Activated naive CD8-positive, alpha-beta T cell treated with anti-CD3 and anti-CD28 coated beads, Interleukin-2, amount 10 ng/mL, durations not matched to agents 7 days and 5 days (primary cell): ENCODE data around the gene PVALB. TPM values are rescaled to one million over a fixed set of nuclear protein-coding genes. Genes with fewer than 3 reads are reported as not detected.

ENCODE experiments used
- ATAC-seq: fragments of 150-1000 bp; cut with Tn5 transposase; one replicate; pipeline ENCODE4 v1.10.0; 2021; ENCODE audit warnings: low read depth, moderate library complexity
- POLR2A ChIA-PET: fragments of 350-600 bp; sonication (Branson Sonifier 250); formaldehyde crosslinking; loops from one replicate; lab custom pipeline; 2021; ENCODE audit warnings: antibody characterized with exemption; lab: Charles Lee
- DNase-seq: peaks from one replicate; pipeline ENCODE4 v3.0.0; 2021
- H3K27ac Mint-ChIP-seq: one replicate; pipeline ENCODE4 v1.8.0; 2022; ENCODE audit warnings: mild to moderate bottlenecking, mixed read lengths
- H3K27me3 Mint-ChIP-seq: one replicate; pipeline ENCODE4 v1.8.0; 2022; ENCODE audit warnings: mild to moderate bottlenecking, moderate library complexity, mixed read lengths
- H3K36me3 Mint-ChIP-seq: one replicate; pipeline ENCODE4 v1.8.0; 2021; ENCODE audit warnings: mild to moderate bottlenecking, mixed read lengths
- H3K4me1 Mint-ChIP-seq: one replicate; pipeline ENCODE4 v1.8.0; 2021; ENCODE audit warnings: mixed read lengths
- H3K4me3 Mint-ChIP-seq: one replicate; pipeline ENCODE4 v1.8.0; 2022; ENCODE audit warnings: mild to moderate bottlenecking, moderate library complexity, mixed read lengths
- H3K9me3 Mint-ChIP-seq: one replicate; pipeline ENCODE4 v1.8.0; 2021; ENCODE audit warnings: mixed read lengths
- total RNA-seq, 2 experiments: library from RNA; stranded (reverse); gene quantifications; one replicate each; pipeline ENCODE4 v1.2.3, GENCODE V29; 2021

Gene PVALB
- total RNA-seq, 2 experiments from 2014 or later: not detected

DNA sequence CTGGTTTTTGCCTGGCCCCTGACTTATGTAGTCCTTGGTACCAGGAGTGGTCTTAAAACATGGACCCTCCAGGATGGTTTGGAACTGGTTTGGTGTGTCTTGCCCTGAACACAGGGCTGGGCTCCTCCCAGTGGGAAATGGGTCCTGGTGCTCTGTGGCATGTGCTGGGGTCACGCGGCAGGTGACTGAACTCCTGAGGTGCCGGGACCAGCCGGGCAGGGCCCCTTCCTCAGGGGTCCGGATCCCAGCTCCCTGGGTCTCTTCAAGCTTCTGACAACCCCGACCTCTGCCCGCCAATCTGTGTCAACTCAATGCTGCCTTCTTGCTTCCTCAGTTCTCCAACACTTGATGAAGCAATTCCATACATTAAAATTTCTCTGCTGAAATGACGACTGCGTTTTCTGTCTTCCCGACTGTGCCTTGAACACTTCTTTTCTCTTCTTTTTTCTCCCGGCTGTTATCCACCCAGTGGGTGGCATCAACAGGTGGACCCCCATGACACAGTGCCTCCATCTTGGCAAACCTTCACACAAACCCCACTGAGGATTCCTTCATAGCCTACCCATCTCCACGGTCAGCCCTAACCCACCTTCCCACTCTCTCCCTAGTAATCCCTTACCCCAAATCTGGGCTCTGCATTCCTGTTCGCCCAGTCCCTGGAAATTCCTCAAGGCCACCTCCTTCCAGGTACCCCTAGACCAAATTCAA is 45.3 kb downstream of the PVALB start:
- POLR2A ChIA-PET: no interaction called here
- Mint-ChIP-seq H3K27me3 (no peaks in the 10 kb centered on the region), H3K4me1 (peaks cover 8% of the 10 kb centered on the region), H3K27ac (no peak overlapping the region), H3K36me3 (peaks cover 2% of the 10 kb centered on the region), H3K9me3 (no peaks in the 10 kb centered on the region), H3K4me3 (no peak overlapping the region)
- no peak for DNase-seq
- ATAC-seq: no peak

DNA sequence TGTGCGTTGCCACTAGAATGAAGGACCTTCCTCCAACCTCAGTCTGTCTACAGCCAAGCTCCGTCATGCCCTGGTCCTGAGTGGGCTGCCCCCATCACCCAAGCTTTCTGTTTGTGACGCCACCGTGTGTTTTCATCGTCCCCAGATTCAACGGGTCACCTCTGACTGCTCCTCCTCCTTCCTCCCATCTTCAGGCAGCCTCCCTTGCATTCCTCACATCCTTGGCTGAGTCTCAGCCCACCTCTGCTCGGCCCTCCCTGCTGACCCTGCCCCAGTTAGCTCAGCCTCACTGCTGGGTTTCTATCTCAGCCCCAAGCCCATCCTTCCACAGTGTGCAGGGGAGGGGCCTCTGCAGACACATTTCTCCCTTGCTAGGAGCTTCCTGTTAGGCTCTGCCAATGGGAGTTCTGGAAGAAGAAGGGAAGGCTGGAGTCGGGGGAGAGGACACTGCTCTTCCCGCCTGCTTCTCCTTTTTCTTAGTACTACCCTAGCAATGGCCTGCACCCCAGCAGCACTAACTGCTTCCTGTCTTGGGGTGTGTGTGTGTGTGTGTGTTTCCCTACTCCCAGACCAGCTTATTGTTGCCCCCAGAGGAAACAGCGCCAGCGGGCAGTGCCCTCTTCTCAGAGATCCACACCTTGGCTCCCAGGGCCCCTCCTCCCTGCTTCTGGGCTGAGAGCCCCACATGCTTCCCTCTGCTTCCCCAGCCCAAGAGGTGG is 46.2 kb downstream of the PVALB start:
- H3K4me1 Mint-ChIP-seq: peaks cover 7% of the 10 kb centered on the region
- DNase-seq (no peak), ATAC-seq (no peak)
- H3K27me3 Mint-ChIP-seq: no peaks in the 10 kb centered on the region
- H3K36me3 Mint-ChIP-seq: peaks cover 2% of the 10 kb centered on the region
- H3K4me3 Mint-ChIP-seq: no peak overlapping the region
- no peaks in the 10 kb centered on the region for H3K9me3 Mint-ChIP-seq
- no peak overlapping the region for H3K27ac Mint-ChIP-seq
- POLR2A ChIA-PET: no interaction called here

DNA sequence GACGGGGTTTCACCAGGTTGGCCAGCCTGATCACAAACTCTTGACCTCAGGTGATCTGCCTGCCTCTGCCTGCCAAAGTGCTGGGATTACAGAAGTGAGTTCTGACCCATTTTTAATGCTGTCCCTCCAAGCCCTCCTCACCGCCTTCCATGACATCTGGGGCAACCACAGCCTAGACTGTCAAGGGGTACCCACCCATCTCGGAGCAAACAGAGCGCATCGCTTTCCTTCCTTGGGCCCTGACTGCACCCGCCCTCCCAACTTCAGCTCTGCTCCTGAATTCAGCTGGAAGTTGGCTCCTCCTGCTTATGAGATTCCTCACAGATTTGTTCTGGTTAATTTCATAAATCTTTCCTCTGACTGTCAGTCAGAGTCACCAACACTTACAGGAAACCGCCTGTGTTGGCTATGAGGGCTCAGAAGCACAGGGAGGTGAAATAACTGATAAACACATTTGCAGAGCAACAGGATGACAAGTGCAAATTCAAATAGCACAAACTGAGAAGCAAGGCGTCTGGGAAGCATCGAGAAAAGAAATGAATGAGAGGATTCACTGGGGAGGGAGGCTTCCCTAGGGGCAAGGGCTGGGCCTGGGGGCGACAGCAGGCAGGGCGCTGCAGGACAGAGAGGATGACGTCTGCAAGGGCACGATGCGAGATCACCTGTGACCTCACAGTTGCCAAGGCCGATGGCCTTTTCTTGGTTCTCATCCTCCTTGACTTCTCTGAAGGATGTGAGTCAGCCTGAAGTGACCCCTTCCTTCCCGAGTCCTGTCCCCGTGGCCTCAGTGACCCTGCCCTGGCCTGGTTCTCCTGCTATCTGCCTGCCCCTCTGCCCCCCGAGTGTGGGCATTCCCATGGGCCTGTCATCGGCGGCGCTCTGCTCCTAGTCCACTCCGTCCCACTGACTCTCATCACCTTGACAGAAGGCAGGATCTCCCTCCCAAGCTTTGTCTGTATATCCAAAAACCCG is 47.0 kb downstream of the PVALB start:
- Mint-ChIP-seq H3K27me3 (no peaks in the 10 kb centered on the region), H3K27ac (no peak overlapping the region), H3K9me3 (no peaks in the 10 kb centered on the region), H3K36me3 (peaks cover 2% of the 10 kb centered on the region), H3K4me1 (peaks cover under 1% of the 10 kb centered on the region), H3K4me3 (no peak overlapping the region)
- POLR2A ChIA-PET: no interaction called here
- ATAC-seq (no peak), DNase-seq (no peak)

DNA sequence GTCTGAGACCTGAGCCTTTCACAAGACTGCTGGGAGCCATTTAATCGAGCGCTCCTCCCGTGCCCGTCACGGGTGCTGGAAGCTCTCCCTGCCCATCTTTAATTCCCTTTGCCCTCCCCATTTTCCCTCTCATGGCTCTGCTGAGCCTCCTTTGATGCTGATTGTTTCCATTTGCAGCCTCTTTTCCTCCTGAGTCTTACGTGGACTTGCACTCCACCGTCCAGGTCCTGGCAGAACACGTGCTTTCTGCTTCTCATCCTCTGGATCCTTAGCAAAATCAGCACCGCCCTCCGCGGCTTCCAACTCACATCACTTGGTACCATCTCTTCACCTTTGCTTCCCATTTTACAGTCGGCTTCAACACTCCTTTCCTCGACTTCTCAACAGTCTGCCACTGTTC is 48.2 kb downstream of the PVALB start:
- Mint-ChIP-seq H3K27ac (no peak overlapping the region), H3K27me3 (no peaks in the 10 kb centered on the region), H3K4me1 (no peaks in the 10 kb centered on the region), H3K9me3 (no peaks in the 10 kb centered on the region), H3K4me3 (no peak overlapping the region), H3K36me3 (peaks cover 2% of the 10 kb centered on the region)
- ATAC-seq (no peak), DNase-seq (no peak)
- POLR2A ChIA-PET: no interaction called here

DNA sequence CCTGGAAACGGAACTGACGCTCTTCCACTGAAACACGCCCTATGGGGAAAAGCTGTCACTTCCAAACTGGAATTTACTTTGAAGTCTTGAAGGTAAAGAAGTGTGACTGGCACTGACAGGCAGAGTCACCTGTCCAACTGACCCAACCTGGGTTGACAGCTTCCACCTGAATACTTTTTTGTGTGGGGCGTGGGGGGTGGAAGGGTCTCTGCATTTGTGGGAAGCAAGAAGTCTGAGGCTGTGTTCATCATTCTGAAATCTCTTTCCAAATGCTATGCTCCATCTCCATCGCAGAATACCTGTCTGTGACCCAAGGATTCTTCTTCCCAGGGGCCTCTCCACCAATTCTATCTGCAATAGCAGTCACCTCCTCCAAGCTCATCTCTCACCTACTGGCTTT is 48.7 kb downstream of the PVALB start:
- Mint-ChIP-seq H3K27ac (no peak overlapping the region), H3K4me1 (no peaks in the 10 kb centered on the region), H3K9me3 (no peaks in the 10 kb centered on the region), H3K4me3 (no peak overlapping the region), H3K36me3 (peaks cover 2% of the 10 kb centered on the region), H3K27me3 (no peaks in the 10 kb centered on the region)
- ATAC-seq (no peak), DNase-seq (no peak)
- POLR2A ChIA-PET: no interaction called here

DNA sequence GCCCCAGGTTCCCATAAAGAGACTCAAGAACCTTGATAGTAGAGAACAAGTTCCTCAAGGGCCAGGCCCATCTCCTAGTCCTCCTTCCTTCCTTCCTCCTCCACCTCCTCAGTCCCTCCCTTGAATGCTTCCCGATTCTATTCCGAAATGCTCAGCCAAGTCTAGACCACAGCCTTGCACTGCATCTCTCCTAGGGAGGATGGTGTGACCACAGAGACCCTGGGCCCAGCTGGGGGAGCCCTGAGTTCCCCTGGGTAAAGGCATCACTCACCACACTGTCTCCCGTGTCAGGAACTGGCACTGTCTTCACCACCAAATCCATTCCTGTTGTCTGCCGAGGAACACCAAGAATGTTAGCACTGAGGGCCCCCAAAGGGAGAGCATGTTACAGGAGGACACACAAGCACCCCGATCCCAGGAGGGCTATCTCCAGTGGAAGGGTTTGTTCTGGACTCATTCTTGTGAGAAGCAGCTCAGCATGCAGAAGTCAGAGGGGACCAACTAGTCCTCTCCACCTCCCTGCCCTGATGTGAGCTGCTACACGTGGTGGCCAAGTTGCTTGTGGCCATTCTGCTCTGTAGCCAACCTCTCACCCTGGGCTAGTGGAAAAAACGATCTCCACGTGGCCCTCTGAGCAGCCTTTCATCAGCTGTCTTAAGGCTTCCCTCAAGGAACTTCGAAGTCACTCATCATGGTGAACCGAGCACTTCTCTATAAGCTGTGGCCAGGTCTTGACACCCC is 49.6 kb downstream of the PVALB start:
- H3K4me1 Mint-ChIP-seq: no peaks in the 10 kb centered on the region
- POLR2A ChIA-PET: interaction anchor here (0.8 kb wide), 1 partner anchor 9 kb away, joined by 3 read pairs; the partner anchor contains the start of gene IFT27
- peaks cover 2% of the 10 kb centered on the region for H3K36me3 Mint-ChIP-seq
- no peak overlapping the region for H3K27ac Mint-ChIP-seq
- no peak for DNase-seq
- H3K4me3 Mint-ChIP-seq: no peak overlapping the region
- ATAC-seq: no peak
- no peaks in the 10 kb centered on the region for H3K27me3 Mint-ChIP-seq
- H3K9me3 Mint-ChIP-seq: no peaks in the 10 kb centered on the region

DNA sequence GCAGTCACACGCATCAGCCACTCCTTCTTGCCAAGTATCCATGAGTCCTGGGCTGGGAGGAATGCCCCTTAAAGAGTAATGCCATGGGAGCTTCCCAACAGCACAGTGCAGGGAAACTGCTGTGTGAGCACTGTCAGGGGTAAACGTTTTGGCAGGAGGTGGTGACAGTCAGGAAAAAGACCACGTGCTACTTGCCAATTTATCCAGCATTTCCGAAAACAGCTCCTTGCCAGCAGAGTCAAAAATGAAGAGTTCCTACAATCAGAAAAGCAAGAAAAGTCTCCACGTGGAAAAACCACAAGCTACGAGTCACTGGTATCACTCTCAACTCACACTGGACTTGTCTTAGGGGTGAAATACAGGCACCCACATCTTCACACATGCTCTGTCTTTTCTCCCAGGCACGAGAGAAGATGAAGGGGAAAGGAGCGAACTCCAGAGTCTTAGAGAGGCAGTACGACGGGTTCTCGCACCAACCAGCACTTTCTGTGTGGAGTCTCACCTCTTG is 50.8 kb downstream of the PVALB start:
- Mint-ChIP-seq H3K4me1 (no peaks in the 10 kb centered on the region), H3K27ac (no peak overlapping the region), H3K36me3 (no peaks in the 10 kb centered on the region), H3K9me3 (no peaks in the 10 kb centered on the region), H3K4me3 (no peak overlapping the region), H3K27me3 (no peaks in the 10 kb centered on the region)
- DNase-seq (no peak), ATAC-seq (no peak)
- POLR2A ChIA-PET: interaction anchor here (0.6 kb wide), 1 partner anchor 7 kb away, joined by 3 read pairs; no protein-coding TSS in a partner anchor

DNA sequence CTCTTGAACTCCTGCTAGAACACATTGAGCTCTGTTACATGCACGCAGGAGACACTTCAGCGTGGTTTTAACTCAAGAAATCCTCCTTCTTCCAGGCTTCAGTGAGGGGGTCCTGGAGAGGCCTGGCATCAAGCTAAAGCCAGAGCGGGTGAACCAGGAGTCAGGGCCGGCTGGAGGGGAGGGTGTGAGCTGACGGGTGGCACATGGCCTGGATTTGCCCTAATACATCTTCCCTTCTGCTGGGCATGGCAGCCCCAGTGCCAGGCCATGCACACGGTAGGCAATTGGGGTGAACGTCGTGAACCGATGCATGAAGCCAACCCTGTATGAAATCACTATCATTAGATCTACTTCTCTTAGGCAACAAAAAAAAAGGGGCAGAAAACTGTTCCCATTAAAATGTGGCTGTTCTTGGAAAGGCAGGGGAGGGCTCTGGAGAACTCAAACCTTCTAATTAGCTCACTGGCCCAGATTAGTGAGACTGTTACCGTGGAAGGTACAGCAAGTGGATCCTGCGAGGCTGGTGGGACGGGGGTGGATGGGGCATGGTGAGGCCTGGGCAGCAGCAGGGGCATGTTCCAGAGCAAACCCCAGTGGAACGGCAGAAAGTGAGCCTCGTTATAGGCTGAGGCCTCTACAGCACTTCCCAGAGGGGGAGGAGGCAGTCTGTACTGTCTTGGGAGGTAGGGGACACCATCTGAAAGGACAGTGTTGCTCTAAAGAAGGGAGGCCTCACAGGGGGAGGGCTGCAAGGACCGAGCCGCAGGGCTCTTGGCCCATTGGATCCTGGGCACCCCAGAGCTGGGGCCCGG is 51.5 kb downstream of the PVALB start:
- POLR2A ChIA-PET: interaction anchor here (0.6 kb wide), 1 partner anchor 8 kb away, joined by 3 read pairs; no protein-coding TSS in a partner anchor
- H3K36me3 Mint-ChIP-seq: no peaks in the 10 kb centered on the region
- no peak overlapping the region for H3K27ac Mint-ChIP-seq
- H3K27me3 Mint-ChIP-seq: no peaks in the 10 kb centered on the region
- no peaks in the 10 kb centered on the region for H3K9me3 Mint-ChIP-seq
- ATAC-seq: no peak
- no peaks in the 10 kb centered on the region for H3K4me1 Mint-ChIP-seq
- DNase-seq: no peak
- H3K4me3 Mint-ChIP-seq: no peak overlapping the region

DNA sequence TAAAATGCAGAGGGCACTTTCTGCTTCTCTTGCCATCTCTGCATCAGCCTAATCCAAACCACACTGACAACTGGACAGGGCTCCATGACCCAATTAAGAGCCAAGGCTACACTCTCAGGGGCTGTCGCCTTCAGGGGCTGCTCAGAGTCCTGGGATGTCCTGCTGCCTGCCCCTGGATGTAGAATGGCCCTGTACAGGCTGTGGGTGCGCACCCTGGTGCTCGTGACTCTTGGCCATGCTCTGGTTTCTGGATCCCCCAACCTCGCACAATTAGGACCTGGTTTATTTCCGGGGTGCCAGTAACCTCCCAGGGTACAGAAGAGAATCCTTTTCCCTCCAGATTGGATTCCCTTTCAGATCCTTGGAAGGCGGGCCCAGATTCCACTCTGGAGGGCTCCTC is 52.2 kb downstream of the PVALB start:
- no peaks in the 10 kb centered on the region for H3K4me1 Mint-ChIP-seq
- H3K36me3 Mint-ChIP-seq: no peaks in the 10 kb centered on the region
- no peak overlapping the region for H3K27ac Mint-ChIP-seq
- no peak for ATAC-seq
- no peak overlapping the region for H3K4me3 Mint-ChIP-seq
- no peak for DNase-seq
- no peaks in the 10 kb centered on the region for H3K9me3 Mint-ChIP-seq
- no peaks in the 10 kb centered on the region for H3K27me3 Mint-ChIP-seq
- POLR2A ChIA-PET: no interaction called here

DNA sequence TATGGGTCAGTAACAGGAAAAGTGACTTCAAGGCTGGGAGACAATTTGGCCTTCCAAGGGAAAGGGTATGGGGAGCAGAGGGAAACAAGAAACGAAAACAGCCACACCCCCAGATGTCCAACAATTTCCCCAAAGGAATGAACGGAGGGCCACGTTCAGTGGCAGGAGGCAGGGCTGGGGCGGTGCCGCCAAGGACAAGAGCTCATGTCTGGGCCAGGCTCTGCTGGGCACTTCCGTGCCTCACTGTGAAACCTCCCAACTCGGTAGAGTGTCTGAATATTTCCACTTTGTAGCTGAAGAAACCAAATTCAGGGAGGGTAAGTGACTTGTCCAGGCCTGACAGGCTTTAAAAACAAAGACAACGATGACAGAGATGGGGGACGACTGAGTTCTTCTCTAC is 52.8 kb downstream of the PVALB start:
- Mint-ChIP-seq H3K27me3 (no peaks in the 10 kb centered on the region), H3K9me3 (no peaks in the 10 kb centered on the region), H3K27ac (no peak overlapping the region), H3K4me3 (no peak overlapping the region), H3K36me3 (no peaks in the 10 kb centered on the region), H3K4me1 (no peaks in the 10 kb centered on the region)
- ATAC-seq: no peak
- POLR2A ChIA-PET: no interaction called here
- DNase-seq: no peak

DNA sequence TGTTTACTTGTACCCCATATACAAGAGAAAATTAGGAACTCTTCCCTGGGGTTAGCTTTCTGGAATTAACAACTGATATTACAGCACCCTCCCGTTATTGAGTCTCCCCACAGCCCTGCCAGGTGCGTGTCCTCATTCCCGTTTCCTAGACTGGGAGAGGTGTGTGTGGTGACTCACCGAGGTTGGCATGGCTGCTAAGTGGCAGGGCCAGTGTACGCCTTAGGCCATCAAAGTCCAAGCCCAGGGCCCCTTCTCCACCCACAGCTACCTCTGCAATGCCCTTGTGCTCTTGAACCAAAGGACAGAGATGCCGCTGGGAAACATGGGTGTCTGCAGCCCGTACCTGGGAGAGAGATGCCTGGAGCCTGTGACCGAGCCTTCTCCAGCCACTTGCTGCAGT is 53.3 kb downstream of the PVALB start:
- Mint-ChIP-seq H3K27ac (no peak overlapping the region), H3K36me3 (no peaks in the 10 kb centered on the region), H3K27me3 (no peaks in the 10 kb centered on the region), H3K9me3 (no peaks in the 10 kb centered on the region), H3K4me3 (no peak overlapping the region), H3K4me1 (no peaks in the 10 kb centered on the region)
- POLR2A ChIA-PET: no interaction called here
- DNase-seq (no peak), ATAC-seq (no peak)

DNA sequence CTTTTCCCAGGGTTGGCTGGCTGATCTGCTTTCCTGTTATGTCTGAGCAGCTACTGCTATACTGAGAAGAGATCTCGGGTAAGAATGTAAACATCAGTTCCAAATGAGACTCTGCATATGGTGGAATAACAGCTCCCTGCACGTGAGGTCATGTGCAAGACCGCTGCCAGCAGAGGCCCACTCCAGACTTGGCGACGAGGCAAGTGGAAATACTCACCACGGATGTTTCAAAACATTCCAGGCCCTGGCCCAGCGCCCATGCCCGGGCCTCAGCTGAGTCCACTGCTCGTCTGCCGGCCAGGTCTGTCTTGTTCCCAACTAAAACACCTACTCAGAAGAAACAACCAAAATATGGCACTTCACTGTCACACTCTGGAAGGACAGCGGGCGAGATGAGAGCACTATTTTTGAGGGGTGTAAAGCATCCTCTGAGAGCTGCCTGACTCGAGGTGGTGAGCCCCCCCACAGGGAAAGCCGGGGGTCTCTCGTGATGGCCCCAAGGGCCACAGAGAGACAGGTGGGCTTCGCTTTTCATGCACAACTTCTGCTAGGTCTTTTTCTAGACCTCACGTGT is 54.1 kb downstream of the PVALB start:
- Mint-ChIP-seq H3K9me3 (no peaks in the 10 kb centered on the region), H3K36me3 (no peaks in the 10 kb centered on the region), H3K4me3 (no peak overlapping the region), H3K27ac (no peak overlapping the region), H3K27me3 (no peaks in the 10 kb centered on the region), H3K4me1 (no peaks in the 10 kb centered on the region)
- DNase-seq (no peak), ATAC-seq (no peak)
- POLR2A ChIA-PET: no interaction called here
